HG03095 (cell line): ENCODE results near the gene ORMDL1.
"Not testable (repeated sequence)": the region's sequence is repeated elsewhere in the genome, so short reads cannot be mapped to it uniquely, and the experiment has no call there.

ENCODE experiments used
- ATAC-seq: cut with Tn5 transposase; IDR thresholded peaks from one replicate; pipeline ENCODE4 v1.9.1; 2021; ENCODE audit warnings: moderate library complexity; ENCODE audit not compliant: unreplicated experiment

Gene ORMDL1

DNA sequence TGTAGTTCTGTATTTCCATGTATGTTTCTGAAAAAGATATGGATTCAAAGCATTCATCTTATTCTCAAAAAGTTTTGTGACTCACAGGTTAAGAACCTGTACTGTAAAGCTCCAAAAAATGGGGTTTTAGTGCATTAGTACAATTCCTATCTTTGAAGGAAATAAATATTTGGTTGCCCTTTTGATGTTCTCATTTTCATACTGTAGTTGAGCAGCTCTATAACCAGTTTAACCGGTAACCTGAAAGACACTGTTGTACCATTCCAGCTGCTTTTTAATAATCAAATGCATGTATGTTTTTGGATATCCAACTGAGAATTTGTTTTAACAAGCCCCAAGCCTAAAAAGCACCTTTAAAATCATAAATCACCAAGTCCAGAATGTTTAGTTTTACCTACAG lies 11.9 kb downstream of the ORMDL1 start:
- no peak for ATAC-seq

DNA sequence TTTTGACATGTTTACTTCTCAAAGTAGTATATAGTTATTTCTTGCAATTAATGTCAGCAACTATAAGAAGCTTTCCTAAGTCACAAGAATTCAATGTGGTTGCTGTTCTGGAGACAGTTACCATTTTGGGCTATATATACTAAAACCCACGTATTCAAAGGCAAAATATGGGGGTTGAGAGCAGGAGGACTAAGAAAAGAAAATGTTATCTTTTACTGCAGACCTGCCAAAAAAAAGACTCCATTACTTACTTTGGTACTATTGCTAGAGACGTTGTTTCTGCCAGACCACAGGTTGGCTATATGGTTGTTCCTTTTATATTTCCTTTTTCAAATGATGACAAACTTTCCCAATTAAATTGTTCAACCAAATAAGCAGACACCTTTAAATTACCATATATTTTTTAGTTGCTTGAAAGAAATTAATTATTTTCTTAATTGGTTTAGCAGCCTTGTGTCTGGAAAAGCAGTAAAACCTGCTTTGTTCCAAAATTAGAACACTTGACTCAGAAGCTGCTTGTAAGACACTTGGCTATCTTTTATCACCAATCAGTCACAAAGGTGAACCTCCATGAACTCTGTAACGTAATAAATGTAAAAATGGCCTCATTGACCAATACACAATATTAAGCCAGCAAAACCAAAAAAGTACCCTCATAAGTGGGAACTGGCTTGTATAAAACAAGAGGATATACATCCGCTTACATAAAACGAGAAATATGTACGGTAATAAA lies 13.4 kb downstream of the ORMDL1 start:
- no peak for ATAC-seq

DNA sequence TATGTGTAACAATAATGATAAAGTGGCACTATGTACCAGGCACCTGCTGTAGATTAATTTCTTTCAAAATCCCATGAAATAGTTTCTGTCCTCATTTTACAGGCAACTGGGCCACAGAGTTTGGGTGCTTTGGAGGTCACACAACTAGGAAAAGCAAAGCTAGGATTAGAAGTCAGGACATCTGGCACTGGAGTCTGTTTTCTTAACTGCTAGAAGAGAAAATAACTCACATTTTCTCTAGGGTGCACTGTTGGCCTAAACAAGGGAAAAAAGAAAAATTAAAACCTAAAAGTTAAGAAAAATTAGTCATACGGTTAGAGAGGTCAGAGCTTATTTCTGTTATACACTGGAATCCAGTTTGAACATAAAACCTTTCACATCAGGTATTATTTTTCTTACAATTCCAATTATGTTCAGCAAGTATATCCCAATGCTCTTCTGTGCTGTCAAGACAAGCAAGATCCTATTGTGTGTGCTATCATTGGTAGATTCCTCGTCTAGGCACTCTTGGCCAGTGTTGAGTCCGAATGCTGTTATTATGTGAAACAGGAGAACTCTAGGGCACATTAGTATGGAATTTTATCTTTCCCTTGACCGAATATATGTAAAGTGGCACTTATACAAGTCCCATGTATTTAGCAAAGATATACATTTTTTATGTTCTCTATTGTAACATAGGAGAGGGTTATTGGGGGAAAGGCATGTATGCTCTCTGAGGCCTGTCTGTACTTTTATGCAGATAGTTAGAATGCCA lies 20.1 kb downstream of the ORMDL1 start:
- ATAC-seq = no peak

DNA sequence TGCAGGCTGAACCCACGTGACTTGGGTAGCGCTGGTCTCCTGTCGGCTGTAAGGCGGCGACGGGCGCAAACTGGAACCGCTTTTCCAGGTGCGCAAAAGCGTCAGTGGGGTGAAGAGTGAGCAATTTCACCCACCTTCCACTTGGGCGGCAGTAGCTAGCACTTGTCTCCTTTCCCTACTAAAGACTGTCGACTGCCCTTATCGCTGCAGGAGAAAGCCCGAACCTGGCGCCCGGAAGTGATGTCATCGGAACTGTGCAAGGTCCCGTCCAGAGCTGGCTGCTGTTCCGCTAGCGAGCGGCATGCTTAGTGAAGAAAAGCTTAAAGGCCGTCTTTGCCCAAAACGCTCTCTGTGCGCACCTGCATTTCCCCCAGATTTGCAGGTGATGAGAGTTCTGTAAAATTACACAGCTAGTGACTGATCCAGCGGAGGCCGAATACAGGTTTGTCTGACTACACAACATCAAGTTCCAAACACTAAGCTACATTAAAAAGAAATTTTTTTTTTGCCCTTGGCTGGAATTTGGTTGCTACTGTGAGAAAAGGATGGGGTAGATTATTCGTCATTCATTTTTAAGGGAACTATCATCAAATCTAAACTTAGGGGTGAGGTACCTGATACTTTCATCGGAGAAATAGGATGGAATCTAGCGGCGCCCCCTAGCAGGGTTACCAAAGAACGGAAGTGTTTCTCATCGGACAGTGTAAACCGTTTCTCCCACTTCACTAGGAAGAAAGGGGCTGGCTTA lies 21.4 kb downstream of the ORMDL1 start, which contains the start of gene OSGEPL1:
OSGEPL1 (minus strand) TSS at position 242 of the 748 bp plus-strand sequence. CDS start 1,152 bp downstream, outside the sequence.
- ATAC-seq = peak; percentile 96

DNA sequence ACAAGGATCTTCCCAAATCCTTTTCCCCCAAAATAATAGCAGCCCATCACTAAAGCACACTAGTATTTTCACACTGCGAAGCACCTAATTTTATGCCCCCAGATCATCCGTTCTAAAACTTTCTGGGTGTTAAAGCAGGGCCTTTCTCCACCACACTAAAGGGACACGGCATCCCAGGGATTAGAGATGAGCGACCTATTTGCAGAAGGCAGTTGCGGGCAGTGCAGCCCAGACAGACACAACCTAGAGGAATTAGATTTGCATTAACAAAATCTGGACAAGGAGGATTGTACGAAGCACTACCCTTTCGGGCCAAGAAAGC lies 21.9 kb downstream of the ORMDL1 start:
- ATAC-seq = no peak

DNA sequence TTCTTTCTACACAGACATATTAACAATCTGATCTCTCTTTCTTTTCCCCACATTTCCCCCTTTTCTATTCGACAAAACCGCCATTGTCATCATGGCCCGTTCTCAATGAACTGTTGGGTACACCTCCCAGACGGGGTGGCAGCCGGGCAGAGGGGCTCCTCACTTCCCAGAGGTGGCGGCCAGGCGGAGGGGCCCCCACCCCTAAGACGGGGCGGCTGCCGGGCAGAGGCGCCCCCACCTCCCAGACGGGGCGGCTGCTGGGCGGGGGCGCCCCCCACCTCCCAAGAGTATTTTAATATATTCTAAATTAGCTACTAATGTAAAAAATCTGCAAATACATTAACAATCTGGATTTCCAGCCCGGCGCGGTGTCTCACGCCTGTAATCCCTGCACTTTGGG lies 24.0 kb downstream of the ORMDL1 start:
- ATAC-seq = not testable (repeated sequence)

DNA sequence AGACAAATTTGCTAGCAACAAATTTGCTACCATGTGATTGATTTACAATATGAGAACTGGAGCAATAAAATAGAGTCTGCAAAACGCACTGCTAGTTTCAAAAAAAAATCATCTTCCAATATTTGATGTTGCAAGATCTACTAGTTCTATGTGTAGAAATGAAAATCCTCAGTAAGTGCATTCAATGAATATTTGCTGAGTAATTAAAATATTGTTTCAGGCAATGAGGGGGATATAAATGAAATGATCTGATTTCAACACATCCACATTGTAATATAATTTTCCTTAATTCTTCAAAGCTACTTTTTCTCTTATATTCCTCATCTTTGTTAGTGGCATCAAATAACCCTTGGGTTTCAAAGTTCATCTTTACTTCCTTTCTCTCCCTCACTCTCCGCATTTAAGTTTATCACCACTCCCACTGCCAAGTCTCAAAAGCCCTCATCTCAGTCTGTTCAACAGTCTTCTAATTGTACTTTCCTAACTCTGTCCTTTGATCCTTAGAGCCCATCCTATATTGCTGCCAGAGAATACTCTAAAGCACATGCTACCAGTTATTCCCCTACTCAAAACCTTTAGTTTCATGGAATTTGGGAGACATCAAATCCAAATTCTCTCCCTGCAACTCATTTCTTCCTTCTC lies 27.7 kb downstream of the ORMDL1 start:
- no peak for ATAC-seq

DNA sequence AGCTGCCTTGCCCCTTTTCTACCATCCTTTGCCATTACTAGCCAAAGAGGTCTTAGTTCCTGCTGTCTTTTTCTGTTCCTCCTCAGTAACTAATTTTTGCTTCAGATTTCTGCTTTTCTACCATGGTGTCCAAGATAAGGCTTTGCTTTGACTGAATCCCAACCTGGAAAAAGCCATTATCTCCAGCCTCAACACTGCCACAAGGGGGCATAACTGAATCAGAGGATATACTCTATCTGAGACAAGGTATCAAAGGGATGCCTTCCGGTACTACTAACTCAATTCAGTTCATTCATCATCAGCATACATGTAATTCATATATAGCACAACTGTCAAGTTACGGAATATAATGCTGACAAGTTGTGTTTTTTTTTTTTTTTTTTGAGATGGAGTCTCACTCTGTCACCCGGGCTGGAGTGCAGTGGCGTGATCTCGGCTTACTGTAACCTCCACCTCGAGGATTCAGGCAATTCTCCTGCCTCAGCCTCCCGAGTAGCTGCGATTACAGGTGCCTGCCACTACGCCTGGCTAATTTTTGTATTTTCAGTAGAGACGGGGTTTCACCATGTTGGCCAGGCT lies 33.0 kb downstream of the ORMDL1 start:
- peak; percentile 74 for ATAC-seq

DNA sequence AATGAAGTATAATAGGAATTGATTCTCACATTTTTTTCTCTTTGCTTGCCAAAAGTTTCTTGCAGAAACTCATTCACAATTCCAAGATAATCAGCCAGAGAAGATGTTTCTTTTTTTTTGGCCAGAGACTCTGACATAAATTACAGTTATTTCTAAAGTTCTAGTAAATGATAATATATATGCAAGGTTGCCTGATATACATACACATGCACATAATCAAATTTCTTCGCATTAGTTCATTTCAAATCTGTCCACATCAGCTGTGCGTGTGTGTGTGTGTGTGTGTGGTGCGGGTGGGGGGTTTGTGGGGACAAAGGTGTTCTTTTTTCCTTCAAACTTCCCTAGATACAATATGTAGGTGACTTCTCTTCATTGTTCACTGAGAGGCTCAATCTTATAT lies 54.7 kb downstream of the ORMDL1 start:
- no peak for ATAC-seq

DNA sequence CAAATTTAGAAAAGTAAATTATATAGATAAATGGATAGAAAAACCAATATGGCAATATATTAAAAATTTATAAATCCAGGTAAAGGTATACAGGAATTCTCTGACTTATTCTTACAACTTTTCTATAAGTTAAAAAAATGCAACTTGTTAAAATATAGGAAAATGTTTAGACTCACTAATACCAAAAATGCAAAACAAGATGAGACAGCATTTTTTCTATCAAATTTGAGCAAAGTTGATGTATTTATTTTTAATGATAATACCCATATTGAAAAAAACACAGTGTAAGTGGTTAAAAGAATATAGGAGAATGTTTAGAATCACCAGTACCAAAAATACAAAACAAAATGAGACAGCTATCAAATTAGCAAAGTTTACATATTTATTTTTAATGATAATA lies 57.3 kb downstream of the ORMDL1 start:
- no peak for ATAC-seq

DNA sequence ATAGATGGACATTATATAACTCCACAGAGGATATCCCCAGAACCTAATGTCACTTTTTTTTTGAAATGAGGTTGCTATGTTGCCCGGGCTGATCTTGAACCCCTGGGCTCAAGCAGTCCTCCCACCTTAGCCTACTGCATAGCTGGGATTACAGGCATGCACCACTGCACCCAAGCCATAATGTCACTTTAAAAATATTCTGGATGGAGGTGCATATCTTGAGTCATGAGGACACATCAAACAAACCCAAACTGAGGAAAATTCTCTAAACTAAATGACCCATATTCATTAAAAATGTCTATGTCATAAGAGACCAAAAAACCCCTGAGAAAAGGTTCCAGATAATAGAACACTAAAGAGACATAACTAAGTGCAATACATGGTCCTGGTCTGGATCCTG lies 57.9 kb downstream of the ORMDL1 start:
- ATAC-seq = no peak

DNA sequence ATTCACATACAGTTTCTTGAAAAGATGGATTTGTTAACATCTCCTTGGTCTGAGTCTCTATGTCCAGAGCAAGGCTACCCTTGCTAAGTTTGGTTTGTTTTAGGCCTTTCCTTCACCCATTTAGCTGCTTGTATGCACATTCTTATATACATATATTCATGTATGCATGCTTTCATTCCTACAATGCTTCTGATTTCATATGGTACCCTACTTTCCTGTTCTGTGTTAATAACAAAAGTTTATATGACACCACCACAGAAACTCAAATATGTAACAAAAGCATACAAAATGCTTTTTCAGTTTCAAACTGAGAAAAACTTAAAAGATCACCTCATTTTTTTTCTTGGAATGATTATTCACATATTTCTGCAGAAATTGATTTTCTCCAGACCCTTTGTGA lies 60.9 kb downstream of the ORMDL1 start:
- no peak for ATAC-seq
